ENCODE measurements around the gene MAGEF1. TPM values are rescaled to one million over a fixed set of nuclear protein-coding genes. Genes with fewer than 3 reads are reported as not detected.
A peak's percentile ranks its signal among the peaks of the same experiment; 100 is the strongest.

The MAGEF1 gene
- total RNA-seq, 1 experiment from 2014 or later = 109 TPM

DNA sequence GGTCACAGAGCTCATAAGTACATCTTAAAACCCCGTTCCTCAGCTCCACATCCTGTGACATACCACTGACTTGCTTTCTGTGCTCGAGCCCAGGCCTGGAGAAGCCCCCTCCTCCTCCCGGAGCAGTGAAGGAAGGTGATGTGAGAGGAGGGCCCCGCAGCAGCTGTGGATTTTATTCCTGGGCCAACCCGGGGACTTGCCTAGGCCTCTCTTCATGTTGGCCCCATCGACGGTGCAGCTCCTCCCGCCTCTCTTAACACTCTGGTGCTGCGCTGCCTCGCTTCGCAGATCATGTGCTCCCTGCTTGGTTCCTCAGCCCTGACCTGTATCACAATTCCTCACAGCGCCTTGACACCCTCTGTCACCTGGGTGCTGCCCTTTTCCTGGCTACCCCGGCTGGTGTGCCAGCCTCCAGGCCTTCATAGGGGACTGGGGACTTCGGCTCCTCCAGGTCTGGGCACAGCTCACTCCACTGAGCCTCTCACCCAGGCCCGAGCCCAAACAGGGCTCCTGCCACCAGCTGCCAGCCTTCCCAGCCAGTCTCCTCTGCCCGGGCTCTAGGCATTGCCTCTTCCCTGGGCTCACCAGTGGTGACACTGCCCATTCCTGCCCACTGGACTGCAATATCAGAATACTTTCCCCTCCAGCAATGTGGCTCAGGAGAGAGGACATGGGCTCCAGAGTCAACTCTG, 21.5 kb downstream of the MAGEF1 start:
- no peak for DNase-seq (ENCODE audit: low spot score)

DNA sequence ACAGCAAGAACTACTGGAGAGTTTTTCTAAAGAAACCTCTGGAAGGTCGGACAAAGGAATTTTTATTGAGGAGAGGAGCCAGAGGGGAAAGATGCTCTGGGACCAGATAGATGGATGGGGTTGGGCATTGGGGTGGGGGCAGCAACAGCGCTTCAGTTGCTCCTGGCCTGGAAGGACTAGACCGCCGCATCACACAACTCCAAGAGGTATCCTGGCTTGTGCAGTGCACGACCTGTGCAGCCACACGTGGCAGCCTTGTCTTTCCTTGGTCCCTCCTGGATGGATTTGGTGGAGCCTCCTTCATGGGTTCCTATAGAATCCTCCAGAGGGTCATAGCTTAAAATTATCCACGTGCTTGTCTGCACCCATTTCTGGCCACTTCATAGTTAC, 23.0 kb downstream of the MAGEF1 start:
- DNase-seq (ENCODE audit: low spot score) = no peak

DNA sequence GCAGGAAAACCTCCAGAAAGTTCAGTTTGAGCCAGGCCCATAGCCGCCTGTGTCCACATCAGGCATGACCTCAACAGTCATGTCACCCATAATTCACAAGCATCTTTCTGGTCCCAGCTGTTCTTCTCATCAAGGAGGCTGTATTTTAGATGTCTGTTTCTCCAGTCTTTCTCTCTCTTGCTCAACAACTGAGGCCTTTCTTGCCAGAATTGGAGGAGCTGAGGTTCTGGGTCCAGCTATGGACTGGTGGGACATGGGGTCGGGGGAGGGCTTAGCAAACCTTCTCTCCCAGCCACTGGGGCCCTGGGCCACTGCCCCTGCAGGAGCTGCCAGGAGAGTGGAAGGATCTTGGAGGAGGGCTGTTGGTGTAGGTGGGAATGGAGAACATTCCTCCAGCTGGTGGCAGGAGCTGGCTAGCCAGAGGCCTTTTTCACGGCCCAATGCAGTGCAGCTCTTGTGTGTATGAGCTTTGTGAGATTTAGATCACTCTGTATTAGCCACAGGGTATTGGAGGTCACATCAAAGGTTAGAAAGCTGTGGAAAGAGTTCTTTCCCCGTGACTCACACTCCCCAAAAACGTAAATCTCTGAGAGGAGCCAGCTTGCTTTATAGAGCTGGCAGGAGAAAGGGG, 23.5 kb downstream of the MAGEF1 start:
- peak; percentile 82 for DNase-seq (ENCODE audit: low spot score)

DNA sequence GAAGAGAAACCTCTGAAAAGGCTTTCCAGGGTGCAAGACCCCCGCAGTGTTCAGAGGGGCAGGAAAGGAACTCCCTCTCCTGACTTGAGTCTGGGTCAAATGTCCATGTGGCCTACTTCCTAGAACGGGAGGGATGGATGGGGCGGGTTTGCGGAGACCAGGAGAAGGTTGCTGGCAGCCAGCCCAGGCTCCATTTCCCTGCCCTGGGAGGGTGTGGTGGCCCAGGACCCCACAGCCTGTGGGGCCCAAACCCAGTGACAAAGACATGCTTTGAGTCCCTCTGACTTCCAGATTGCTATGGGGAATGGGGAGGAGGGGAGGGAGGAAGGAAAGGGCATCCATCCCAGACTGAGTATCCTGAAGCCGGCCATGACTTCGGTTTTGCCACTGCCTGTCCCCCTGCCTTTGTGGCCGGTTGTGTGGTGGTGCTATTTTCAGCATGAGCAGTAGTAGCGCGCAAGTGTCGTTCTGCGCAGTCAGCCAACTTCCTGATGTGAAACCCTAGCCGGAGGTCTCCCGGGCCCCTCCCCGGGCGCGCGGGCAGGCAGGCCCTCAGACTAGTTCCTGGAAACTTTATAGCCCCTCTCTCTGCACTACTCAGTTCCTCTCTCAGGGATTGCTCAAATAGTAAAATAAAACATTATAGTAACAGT, 24.4 kb downstream of the MAGEF1 start:
- no peak for DNase-seq (ENCODE audit: low spot score)

DNA sequence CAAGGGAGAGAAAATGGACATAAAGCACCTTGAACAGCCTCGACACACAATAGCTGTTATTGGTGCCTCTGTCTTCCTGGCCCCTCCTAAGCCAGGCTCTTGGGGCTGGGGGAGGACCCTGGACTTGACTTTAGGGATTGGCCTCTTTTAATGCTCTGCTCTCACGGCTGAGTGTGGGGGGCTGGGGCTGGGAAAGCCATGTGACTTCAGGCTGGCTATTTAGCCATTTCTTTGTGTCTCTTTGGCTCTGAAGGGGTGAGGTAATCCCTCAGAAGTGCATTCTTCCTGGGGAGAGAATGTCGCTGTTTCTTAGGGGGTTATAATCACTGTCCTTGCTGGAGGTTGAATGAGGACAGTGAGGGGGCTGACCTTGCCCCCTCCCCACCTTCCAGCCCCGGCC, 26.2 kb downstream of the MAGEF1 start:
- DNase-seq (ENCODE audit: low spot score) = no peak

DNA sequence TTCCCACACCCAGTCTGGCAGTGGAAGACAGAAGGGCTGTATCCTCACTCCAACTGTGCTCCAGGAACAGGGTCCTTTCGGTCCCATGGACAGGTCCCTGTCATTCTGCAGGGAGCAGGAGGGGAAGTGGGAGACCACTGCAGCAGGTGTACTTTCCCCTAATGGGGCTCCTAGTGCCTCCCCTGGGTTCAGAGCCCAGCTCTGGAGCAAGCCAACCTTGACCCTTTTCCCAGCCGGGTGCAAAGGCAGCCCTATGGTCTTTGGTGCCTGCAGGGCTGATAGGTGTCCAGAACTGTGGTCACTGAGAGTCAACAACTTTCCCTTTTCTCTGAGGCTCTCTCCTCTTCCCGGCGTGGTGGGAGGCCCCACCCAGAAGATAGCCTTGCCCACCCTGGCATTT, 26.8 kb downstream of the MAGEF1 start:
- DNase-seq (ENCODE audit: low spot score) = no peak

DNA sequence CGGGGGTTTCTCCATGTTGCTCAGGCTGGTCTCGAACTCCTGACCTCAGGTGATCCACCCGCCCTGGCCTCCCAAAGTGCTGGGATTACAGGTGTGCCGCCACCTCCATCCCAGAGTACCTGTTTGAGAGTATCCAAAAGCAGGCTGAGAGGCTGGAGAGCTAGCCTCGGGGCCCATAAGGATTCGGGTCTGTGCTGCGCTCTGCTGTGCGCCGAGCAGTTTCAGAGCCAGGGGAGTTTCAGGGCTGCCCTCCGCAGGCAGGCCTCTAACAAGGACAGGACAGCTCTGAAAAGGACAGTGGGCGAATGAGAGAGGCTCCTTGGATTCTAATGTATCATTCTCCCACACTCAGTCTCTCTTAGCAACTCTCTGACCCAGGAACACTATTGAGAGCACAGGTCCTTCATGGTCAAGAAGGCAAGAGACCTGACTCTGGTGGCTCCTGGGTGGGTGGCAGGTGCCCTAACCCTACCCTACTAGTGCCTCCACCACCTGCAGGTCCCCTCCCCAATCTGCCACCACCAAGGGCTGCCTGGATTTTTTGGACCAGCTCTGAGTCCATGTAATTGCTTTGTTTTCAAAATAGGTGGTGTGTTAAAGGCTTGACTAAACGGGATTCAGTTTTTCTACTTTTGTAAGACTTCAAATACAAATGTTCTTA, 27.8 kb downstream of the MAGEF1 start:
- no peak for DNase-seq (ENCODE audit: low spot score)

DNA sequence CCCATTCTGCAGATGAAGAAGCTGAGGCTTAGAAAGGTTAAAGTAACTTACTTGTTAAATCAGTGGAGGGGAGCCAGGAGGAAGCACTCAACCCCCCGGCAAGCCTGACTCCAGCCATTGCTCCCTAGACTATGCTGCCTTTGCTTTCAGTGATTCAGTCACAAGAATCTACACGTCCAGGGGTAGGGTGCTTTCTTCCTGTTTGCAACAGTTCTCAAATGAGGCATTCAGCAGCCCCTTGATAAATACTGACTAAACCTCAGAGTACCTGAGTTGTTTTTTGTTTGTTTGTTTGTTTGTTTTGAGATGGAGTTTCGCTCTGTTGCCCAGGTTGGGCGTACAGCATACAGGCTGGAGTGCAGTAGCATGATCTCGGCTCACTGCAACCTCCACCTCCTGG, 28.6 kb downstream of the MAGEF1 start:
- no peak for DNase-seq (ENCODE audit: low spot score)

DNA sequence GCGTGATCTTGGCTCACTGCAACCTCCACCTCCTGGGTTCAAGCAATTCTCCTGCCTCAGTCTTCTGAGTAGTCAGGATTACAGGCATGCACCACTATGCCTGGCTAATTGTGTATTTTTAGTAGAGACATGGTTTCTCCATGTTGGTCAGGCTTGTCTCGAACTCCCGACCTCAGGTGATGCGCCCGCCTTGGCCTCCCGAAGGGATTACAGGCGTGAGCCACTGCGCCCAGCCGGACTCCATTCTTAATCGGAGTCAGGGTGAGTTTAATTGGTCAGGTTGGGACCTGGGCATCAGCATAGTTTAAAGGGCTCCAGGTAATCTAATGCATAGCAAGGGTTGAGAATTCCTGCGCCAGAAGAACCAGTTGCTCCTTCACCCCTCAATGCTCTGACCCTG, 29.2 kb downstream of the MAGEF1 start:
- no peak for DNase-seq (ENCODE audit: low spot score)

DNA sequence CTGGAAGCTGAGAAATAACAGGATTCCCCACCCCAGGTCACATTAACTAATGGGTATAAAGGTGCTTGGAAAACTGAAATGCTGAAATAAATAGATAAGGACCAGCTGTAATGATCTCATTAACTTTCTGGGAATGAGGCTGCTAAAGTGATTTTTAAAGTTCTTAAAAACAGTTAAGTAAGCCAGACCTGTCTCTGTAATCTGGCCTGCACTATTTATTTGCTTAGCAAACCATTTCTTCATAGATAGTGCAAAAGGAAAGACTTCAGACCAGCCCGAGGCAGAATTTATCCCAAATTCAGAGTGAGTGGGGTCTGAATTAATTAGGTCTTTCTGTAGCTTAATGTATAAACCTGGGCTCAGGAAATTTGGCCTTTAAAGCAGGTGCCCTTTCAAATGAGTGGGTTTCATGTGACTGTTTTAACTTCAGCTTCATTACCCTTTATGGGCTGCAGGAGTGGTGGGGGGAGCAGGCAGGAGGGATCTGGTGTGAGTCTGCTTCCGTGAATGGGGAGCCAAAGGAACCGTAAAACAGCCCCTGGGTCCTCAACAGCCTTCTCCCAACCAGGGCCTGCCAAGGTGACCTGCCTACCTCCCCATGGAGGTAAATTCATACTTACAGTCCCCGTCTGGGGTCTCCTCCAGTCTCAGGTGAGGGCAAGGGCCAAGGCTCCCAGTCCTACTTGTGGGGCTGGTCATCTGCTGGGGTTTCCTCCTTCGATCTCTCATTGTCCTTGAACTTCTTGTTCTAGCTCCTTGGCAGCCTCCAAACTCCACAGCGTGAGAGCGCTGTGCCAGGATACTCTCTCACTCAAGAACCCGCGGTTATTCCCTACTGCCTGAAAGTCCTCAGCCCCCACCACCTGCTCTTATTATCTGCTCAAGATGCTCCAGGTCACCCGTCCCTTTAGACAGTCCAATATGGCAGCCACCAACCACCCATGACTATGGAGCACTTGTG, 31.2 kb downstream of the MAGEF1 start:
- no peak for DNase-seq (ENCODE audit: low spot score)

DNA sequence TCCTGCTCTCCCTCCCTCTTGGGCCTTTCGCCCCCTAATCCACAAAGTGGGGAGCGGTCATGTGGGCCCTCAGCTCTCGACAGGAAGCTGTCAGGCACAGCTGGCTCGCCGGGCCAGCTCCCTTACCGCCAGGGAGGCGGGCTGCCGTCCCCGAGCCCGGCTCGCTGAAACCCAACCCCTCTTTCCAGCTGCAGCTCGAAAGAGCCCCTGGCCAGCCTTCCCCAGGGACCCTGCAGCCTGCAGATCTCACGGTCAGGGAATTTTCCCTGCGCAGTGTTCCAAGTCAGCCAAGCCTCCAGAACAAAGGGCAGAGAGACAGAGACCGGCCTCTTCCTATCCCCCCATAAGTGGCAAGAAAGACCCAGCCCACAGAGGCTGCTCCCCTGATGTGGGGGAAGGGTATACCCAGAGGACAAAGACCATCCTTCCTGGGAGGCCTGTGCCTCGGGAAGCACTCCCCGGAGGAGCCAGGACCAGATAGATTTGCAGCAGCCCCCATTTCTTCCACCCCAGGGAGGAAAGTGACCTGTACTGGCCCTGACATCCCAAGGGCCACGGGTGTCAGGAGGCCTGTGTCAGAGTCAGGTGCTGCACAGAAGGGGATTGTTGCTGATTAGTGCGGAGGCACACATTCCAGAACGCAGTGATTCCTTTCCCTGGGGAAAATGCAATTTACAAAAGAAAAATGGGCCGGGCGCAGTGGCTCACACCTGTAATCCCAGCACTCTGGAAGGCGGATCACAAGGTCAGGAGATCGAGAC, 32.6 kb downstream of the MAGEF1 start:
- no peak for DNase-seq (ENCODE audit: low spot score)

DNA sequence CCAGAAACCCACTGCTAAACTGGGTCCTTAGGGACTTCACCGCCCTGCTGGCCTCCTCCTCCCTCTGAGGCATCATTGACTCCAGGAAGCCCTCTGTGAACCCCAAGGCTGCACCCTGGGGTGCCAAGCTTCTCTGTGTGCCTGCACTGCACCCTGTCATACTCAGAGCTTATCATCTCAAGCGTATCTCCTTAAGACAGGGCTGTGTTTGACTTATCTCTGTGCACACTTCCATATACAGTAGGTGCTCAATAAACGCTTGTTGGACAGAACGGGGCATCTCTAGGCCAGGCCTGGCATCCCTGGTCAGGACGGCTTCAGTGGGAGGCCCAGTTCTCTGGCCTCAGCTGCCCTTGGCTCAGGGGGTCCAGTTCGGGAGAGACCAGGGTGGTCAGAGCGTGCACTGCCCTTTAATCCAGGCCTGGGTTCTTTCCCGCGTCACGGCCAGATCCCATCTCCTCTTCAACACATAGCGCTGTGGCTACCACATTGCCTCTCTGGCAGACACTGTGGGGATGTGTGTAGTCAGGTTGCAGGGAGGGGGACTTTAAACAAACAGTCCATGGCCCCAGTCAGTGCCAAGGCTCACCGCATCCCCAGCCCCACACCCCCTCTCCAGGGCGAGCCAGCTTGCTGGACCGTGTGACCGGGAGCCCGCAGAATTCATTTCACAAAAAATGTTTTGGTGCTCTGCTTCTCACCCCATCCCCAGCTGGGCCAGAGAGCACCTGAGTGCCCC, 33.4 kb downstream of the MAGEF1 start:
- DNase-seq (ENCODE audit: low spot score) = no peak

DNA sequence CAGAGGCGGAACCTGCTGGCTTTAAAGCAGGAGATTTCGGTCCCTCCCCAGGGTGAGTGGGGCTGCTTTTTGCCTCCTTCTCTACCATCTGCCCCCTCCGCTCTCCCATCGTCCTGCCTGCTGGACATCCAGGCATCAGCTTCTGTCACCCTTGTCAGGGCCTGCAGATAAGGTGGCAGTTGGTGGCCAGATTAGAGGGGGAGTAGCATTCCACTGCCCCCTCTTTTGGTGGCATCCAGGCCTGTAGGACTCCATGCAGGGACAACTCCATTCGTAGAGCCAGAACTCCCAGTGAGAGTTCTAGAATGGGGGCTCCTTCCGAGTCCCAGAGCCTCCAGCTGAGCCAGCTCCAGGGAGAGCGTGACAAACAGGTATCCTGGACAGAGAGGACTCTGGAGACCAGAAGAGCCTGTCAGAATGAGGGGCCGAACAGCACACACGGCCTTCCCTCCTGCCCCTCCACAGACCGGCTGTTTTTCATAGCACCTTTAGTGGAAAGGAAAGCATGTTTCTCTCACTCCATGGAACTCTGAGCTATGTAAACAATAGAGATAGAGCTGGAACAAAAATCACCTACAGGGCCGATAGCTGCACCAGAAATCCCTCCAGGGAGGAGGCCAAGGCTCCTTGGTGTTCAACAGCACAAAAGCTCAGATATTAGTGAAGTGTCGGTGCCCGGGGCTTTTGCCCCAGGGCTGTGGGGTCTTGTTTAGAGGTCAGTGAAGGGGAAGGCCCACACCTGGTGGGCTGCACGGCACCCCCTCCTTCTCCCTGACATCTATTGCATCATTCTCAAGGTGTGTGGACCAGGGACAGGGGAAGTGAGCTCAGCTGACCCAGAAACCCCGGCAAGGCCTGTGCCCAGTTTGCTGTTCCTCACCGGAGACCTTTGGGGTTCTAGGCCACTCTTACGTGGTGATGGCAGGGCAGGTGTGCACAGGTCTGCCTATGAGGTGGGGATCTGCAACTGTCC, 34.2 kb downstream of the MAGEF1 start:
- DNase-seq (ENCODE audit: low spot score) = no peak

DNA sequence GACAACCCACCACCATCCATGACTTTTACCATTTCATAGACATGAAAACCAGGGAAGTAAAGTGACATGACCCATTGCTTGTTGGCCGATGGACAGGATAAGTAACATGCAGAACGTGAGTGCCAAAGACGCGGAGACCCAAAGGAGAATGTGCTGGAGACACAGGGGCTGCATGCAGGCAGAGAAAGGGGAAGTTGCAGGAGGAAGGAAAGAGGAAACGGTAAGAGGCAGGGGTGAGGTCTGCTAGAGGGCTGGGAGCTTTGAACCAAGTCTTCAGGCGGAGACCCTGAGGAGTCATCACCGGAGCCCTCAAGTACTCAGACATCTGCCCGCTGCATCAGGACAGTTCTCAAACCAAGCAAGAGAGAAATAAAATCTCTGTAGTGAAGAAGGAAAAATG, 34.9 kb downstream of the MAGEF1 start:
- no peak for DNase-seq (ENCODE audit: low spot score)

DNA sequence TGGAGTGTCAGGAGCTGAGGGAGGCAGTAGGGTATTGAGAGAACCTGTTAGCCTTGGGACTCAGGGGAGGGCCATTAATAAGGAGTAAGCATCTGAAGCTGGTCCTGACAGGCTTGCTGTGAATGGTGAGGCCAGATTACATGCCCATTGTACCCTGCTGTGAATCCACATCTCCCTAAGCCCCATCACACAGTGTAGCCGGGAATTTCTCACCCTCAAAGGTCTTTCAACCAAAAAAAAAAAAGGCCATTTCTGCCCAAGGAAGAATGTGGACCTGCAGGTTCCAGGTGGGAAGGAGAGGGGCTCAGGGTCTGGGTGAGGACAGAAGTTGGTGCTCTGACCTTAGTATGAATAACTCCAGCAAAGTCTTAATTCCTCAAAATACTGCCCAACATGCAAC, 37.2 kb downstream of the MAGEF1 start:
- no peak for DNase-seq (ENCODE audit: low spot score)

DNA sequence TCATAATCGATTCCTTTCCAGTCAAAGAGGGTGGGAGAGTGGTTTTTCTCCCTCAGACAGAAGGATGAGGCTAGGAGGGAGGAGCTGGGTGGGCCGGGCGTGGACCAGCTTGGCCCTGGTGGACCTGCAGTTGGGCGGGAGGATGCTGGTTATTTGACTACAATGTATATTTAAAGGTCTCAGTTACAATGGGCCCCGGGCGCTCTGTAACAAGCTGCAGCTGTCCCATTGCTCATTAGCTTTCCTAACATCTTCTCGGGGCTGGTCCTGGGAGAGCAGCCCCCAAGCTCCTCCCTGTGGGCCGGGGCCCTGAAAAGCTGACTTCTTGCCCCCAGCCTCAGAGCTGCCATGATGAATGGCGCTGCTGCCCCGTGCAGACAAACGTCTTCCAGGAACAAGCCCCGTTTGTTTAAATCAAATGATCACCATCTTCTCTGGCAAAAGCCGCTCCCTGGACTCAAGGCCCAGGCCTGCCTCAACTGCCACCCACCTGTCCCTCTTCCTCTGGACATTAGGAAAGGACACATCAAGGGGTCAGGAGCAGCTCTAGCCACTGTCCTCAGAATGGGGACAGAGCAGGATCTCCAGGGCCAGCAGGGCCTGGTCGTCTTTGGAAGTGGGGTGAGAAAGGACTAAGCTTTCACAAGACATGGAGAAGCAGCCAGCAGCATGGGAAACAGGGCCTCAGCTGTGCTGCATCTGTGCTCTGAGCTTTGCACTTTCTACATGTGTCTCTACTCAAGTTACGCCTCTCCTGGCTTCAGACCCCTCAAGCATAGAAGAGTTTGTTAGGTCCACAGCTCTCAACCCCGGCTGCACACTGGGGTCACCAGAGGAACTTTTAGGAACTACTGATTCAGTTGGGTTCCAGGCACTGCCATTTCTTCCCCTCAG, 38.6 kb downstream of the MAGEF1 start:
- DNase-seq (ENCODE audit: low spot score) = no peak

DNA sequence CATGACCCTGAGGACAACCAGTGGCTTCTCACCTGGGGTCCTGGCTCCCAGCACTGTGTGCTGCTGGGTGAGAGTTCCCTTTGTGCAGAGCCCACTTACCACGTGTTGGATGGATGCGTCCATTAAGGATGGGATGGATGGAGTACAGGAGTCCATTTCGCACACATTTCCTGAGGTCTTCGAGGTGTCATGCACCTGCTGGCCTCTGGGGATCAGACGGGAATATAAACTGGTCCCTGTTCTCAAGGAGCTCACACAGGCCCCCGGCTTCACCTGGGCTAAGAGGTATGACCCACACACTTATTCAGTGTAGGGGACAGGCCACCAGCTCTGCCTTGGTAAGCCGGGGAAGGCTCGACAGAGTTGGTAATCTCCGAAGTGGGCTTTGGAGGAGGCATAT, 39.5 kb downstream of the MAGEF1 start:
- DNase-seq (ENCODE audit: low spot score) = no peak

DNA sequence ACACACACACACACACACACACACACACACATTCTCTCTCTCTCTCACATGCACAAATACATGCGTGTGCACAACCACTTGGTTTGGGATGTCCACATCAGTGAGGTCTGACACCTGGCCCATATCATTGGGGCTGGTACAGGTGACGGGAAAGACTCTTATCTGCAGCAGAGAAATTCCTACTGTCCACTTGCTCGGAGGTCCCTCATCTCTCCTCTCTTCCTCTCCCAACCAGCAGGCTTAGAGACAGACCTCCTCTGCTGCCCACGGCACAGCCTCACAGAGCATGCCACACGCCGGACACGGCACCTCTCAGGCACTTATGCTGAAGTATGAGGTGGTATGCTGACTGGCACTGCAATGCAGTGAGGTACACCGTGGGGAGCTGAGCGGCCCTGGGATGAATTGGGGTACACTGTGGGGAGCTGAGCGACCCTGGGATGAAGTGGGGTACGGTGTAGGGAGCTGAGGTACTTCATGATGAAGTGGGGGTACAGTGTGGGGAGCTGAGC, 41.7 kb downstream of the MAGEF1 start:
- no peak for DNase-seq (ENCODE audit: low spot score)

Measured in A172 (cell line).